Fibroblast of pulmonary artery (primary cell): ENCODE data around the gene IZUMO4.

Source experiments
- DNase-seq: peaks from one replicate; pipeline ENCODE4 v3.0.0-alpha.2; 2010; ENCODE audit warnings: low read depth
- H3K4me3 ChIP-seq: replicated peaks from 2 replicates; pipeline ENCODE4 v1.5.1; 2011; ENCODE audit warnings: low read depth, mild to moderate bottlenecking, control low read depth, low read length, moderate library complexity
- TF ChIP-seq, protein P1 (sequence below): IDR thresholded peaks from 2 replicates; pipeline ENCODE4 v1.5.1; 2011; ENCODE audit warnings: mild to moderate bottlenecking, control low read depth, low read length, inconsistent platforms; ENCODE audit errors: missing control alignments

Gene IZUMO4

GRCh38 chr19:2103045-2103707, 6.5 kb downstream of the IZUMO4 start:
- no peak for DNase-seq
- TF ChIP-seq, protein P1, sequence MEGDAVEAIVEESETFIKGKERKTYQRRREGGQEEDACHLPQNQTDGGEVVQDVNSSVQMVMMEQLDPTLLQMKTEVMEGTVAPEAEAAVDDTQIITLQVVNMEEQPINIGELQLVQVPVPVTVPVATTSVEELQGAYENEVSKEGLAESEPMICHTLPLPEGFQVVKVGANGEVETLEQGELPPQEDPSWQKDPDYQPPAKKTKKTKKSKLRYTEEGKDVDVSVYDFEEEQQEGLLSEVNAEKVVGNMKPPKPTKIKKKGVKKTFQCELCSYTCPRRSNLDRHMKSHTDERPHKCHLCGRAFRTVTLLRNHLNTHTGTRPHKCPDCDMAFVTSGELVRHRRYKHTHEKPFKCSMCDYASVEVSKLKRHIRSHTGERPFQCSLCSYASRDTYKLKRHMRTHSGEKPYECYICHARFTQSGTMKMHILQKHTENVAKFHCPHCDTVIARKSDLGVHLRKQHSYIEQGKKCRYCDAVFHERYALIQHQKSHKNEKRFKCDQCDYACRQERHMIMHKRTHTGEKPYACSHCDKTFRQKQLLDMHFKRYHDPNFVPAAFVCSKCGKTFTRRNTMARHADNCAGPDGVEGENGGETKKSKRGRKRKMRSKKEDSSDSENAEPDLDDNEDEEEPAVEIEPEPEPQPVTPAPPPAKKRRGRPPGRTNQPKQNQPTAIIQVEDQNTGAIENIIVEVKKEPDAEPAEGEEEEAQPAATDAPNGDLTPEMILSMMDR, result no peak
- H3K4me3 ChIP-seq, result no peak overlapping the region

GRCh38 chr19:2108251-2109016, 11.7 kb downstream of the IZUMO4 start:
- no peak for DNase-seq
- no peak overlapping the region for H3K4me3 ChIP-seq
- TF ChIP-seq, protein P1, result no peak

DNA sequence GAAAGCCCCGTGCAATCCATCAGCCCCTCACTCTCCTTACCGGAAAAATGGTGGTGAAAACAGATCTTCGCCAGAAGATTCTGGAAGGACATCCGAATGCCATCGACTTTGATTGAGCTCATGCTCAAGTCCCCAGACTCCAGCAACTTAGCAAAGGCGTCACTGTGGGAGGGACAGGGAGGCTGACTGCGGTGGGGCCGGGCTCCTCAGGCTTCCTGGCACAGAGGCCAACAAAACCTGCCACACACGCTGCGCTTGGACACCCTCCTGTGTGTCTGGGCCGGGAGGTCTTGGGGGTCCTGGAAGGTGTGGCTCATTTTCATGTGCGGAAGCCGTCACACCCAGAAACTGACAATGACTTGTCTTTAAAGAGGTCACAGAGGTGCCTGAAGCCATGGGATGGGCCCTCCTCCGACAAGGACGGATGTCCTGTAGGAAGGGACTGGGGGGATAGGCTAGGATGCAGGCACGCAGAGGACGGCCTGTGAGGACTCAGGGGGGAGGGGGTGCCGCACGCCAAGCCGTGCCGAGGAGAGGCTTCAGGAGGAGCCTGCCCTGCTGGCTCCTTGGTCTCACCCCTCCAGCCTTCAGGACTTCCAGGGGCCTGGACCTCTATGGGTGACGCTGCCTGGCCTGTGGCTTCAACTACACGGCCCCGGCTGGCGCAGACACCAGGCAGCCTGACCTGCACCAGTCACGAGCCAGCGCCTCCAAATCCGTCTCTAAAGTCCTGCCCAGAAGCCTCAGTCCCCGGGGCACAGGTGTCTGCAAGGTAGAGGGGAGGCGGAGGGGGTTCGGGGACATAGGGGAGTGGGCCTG, 12.5 kb downstream of the IZUMO4 start:
- TF ChIP-seq, protein P1, result no peak
- no peak overlapping the region for H3K4me3 ChIP-seq
- DNase-seq, result no peak

DNA sequence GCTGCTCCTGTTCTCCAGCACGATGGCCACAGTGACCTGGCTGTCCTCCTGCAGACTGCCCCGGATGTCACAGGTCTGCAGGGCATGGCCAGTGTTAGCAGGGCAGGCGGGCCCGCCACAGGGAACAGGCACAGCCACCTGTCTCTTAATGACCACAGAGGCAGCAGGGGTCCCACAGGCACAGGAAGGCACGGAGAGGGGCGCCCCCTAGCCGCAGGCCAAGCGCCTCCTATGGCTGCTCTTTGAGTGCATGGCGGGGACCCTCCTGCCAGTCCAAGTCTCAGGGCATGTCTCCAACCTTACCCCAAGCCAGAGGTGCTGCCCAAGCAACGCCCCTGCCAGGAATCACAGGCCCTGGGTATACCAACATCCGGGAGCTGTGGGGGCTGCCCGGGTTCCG, 14.1 kb downstream of the IZUMO4 start:
- no peak for DNase-seq
- no peak overlapping the region for H3K4me3 ChIP-seq
- TF ChIP-seq, protein P1, result no peak

- no peak overlapping the region for H3K4me3 ChIP-seq
- TF ChIP-seq, protein P1, result no peak
- no peak for DNase-seq
These were observed 14.7 kb downstream of the IZUMO4 start for GRCh38 chr19:2111425-2111824.

DNA sequence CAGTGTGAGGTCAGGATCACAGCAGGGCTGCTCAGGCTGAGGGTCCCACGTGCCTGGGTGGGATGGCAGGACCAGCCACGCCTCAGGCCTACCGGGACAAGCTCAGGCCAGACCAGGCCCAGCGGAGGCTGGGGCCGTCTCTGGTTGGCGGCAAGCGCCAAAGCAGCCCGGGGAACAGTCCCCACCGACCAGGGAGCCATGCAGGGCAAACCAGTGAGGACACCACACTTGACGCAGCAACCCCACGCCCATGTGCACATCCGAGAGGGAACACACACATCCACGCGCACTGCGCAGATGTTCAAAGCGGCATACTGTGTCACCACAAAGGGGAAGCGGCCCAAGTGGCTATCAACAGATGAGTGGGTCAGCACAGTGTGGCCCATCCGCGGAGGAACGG, 15.2 kb downstream of the IZUMO4 start:
- DNase-seq, result no peak
- H3K4me3 ChIP-seq, result no peak overlapping the region
- TF ChIP-seq, protein P1, result no peak
